Activated CD4-positive, CD25-positive, alpha-beta regulatory T cell treated with anti-CD3 and anti-CD28 coated beads, Interleukin-2, amount 50 U/mL, for 16 hours (primary cell): ENCODE measurements around the gene OR2V1.
"Not testable (repeated sequence)": the region's sequence is repeated elsewhere in the genome, so short reads cannot be mapped to it uniquely, and the experiment has no call there.

Experiments
- DNase-seq: peaks from one replicate; pipeline ENCODE4 v3.0.0-alpha.2; 2020; ENCODE audit warnings: low read depth, low spot score

Gene OR2V1

GRCh38 chr5:181101930-181102674 lies 28.9 kb downstream of the OR2V1 start:
- DNase-seq = not testable (repeated sequence)

- DNase-seq = not testable (repeated sequence)
Measured at GRCh38 chr5:181101030-181101641, 29.8 kb downstream of the OR2V1 start.

GRCh38 chr5:181100121-181100875 lies 30.7 kb downstream of the OR2V1 start:
- DNase-seq = no peak

- no peak for DNase-seq
Measured at GRCh38 chr5:181099602-181100086, 31.3 kb downstream of the OR2V1 start.

DNA sequence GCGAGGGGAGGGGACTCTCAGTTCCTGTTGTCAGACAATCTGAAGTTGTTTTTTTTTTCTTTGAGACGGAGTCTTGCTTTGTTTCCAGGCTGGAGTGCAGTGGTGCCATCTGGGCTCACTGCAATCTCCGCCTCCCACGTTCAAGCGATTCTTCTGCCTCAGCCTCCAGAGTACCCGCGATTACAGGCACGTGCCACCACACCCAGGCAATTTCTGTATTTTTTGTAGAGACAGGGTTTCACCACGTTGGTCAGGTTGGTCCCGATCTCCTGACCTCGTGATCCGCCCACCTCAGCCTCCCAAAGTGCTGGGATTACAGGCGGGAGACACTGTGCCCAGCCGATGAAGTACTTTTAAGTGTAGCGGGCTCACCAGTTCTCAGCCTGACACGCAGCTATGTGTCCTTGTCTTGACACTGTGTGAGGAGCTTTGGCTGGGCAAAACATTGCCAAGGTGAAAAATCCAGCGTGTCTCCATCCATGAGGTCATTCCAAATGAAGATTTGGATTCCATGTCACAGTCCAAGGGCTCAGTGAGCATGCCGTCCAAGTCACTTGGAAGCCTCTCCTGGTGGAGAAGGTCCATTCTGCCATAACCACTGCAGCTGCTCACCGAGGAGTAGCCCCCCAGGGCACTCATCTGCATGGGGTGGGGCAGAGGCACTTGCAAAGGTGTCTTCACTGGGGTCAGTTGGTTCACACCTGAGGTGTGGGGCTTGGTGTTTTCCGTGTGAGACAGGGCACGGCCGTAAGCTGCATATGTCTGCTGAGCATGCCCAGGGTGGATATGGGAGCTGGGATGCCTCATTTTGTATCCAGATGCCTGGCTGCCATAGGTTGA lies 32.0 kb downstream of the OR2V1 start:
- no peak for DNase-seq

- DNase-seq = not testable (repeated sequence)
Measured at GRCh38 chr5:181097759-181098491, 33.0 kb downstream of the OR2V1 start.

DNA sequence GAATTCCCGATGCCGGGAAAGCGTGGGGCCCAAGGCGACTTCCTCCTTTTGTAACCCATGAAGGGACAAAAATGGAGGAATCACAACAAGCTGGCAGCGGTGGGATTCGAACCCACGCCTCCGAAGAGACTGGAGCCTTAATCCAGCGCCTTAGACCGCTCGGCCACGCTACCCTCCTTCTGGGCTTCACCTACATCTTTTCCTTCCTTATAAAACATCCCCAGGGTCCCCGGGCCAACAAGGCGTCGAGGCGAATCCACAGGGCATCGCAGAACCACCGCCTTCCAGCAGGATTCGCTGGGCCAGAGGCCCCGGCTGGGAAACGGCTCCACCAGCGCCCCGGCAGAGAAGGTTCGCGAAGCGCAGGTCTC lies 33.6 kb downstream of the OR2V1 start:
- DNase-seq = not testable (repeated sequence)

DNA sequence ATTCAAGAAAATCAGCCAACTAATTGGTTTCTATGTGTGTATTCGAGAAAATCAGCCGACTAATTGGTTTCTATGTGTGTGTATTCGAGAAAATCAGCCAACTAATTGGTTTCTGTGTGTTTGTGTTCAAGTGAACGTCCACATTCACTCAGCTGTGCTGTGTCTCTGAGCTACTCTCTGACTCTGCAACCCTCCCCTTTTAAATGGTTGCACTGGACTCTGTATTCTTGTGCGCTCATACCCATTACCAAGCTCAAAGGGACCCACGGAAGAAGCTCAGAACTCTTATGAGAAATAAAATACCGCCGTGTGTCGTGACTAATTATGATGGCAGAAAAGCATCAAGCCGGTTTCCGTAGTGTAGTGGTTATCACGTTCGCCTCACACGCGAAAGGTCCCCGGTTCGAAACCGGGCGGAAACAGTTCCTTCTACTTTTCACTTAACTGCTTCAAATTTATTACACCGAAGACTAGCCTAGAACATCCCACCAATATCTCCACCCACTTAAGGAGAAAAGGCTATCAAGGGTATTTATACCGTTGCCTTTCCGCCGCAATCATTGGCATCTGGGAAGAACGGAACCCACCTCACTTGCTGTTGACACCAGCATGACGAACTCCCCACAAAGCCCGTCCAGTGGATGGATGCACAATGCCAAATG lies 34.1 kb downstream of the OR2V1 start:
- not testable (repeated sequence) for DNase-seq

GRCh38 chr5:181095162-181095561 lies 35.8 kb downstream of the OR2V1 start:
- DNase-seq = not testable (repeated sequence)

DNA sequence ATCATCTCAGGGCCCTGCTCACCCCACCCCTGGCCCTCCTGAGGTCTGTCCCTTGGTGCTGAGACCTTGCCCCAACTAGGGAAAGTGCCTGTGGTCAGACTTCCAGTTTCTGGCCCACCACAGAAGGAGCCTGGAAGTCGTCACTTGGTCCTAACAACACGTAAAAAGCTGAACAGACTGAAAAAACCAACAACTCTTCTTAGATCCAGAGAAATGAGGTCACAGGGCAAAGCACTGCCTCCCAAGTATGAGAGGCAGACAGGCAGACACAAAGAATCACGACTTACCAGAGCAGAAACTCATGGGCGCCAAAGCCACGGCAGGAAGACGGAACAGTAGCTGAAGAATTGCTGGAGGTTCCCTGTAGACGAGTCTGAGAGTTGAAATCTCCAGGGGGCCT lies 38.5 kb downstream of the OR2V1 start:
- no peak for DNase-seq

- DNase-seq = no peak
Measured at GRCh38 chr5:181088289-181088688, 42.7 kb downstream of the OR2V1 start.

DNA sequence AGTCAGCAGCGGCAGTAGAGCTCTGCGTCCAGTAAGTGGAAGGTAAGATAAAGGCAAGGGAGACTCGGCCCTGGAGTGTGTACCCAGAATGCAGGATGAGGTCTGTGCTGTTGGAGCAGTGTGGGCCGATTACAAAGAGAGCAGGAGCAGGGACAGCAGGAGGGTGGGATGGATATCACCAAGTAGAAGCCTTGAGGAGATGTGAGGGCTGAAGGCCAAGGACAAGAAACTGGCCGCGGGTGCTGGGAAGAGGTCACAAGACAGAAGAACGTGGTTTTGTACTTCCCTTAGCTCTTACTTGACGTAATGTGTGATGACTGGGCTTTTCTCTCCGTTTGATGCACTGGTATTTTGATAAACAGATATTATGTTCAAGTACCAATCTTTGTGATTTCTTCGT lies 43.7 kb downstream of the OR2V1 start:
- no peak for DNase-seq

DNA sequence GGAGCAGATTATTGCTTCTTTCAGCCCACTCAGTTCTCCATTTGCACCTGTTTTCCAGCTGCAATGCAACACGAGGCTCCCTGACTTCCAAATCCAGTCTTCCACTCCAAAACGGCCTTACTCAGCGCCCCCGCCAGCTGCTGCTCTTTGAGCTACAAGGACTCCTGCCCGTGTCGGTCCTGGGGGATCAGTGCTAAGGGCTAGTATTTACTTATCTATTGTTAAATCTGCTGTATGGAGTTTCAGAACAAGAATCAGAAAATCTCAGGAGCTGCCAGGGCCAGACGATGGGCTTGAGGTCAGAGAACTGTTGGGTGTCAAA lies 44.1 kb downstream of the OR2V1 start:
- no peak for DNase-seq

DNA sequence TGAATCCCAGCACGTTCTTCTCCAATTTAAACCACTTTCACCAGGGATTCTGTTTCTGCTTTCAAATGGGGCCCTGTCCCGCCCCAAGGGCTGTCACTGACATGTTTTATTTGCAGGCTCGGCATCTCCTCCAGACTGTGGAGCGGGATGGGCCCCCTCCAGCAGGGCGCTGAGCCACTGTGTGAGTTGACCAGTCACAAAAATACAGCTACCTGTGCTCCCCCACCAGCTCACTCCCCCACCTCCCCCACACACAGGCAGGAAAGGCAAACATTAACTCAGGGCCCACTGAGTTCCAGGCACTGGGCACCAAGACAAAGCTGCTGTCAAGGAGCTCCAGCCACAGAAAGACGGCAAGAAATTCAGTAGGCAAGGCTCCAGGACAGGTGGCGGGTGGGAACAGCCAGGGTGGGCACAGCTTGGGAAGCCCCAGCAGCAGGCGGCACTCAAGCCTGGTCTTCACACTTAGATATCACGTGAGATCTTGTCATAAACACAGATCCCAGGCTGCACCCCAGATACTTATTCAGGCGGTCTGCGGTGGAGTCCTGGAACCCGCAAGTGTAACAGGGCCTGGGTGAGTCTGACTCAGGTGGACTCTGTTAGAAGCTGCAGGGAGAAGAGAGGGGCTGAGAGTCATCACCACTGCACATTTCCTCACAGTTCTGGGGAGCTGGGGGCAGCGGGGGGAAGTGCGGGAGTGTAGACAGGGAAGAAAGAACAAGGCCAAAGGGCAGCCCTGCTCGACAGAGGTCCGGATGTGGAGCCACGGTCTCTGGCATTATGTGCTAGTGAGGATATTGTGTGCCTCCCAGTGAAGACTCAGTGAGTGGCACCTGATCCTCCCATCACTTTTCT lies 44.7 kb downstream of the OR2V1 start:
- DNase-seq = no peak

- DNase-seq = no peak
Measured at GRCh38 chr5:181084621-181085195, 46.3 kb downstream of the OR2V1 start.

DNA sequence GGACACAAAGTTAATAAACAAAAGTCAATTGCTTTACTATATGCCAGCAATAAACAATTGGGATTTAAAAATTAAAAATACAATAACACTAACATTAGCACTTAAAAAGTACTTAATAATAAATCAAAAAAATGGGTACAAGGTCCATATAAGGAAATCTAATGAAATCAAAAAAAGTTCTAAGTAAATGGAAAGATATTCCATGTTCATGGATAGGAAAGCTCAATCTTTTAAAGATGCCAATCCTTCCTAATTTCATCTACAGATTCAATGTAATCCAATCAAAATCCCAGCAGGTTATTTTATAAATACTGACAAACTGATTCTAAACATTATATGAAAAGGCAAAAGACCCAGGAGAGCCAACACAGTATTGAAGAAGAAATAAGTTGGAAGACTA lies 49.0 kb downstream of the OR2V1 start:
- DNase-seq = no peak

DNA sequence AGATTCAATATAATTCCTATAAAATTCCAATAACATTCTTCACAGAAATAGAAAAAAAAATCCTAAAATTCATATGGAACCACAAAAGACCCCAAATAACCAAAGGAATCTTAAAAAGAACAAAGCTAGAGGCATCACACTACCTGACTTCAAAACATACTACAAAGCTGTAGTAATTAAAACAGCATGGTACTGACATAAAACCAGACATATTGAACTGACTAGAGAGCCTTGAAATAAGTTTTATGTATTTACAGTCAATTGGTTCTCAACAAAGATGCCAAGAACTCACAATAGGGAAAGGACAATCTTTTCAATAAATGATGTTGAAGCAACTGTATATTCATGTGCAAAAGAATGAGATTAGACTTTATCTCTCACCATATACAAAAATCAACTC lies 54.0 kb downstream of the OR2V1 start:
- DNase-seq = no peak
